Measurements from ENCODE around the gene ARFGAP2.
A peak's percentile ranks its signal among the peaks of the same experiment; 100 is the strongest.

ARFGAP2 gene

GRCh38 chr11:47166368-47166767 lies 10.3 kb downstream of the ARFGAP2 start:
- no peak for DNase-seq

GRCh38 chr11:47165253-47165840 lies 11.3 kb downstream of the ARFGAP2 start:
- DNase-seq = no peak

GRCh38 chr11:47164321-47164720 lies 12.4 kb downstream of the ARFGAP2 start:
- DNase-seq = no peak

GRCh38 chr11:47163898-47164297 lies 12.8 kb downstream of the ARFGAP2 start:
- no peak for DNase-seq

GRCh38 chr11:47163193-47163592 lies 13.5 kb downstream of the ARFGAP2 start:
- DNase-seq = no peak

- no peak for DNase-seq
These were observed 14.3 kb downstream of the ARFGAP2 start for GRCh38 chr11:47162426-47162825.

GRCh38 chr11:47161890-47162289 lies 14.8 kb downstream of the ARFGAP2 start:
- DNase-seq = no peak

- DNase-seq = peak; percentile 61
These were observed 15.4 kb downstream of the ARFGAP2 start for GRCh38 chr11:47161134-47161854.

GRCh38 chr11:47160753-47161133 lies 15.9 kb downstream of the ARFGAP2 start:
- DNase-seq = no peak

GRCh38 chr11:47158242-47158641 lies 18.4 kb downstream of the ARFGAP2 start:
- no peak for DNase-seq

GRCh38 chr11:47157805-47158204 lies 18.9 kb downstream of the ARFGAP2 start:
- no peak for DNase-seq

- no peak for DNase-seq
These were observed 19.7 kb downstream of the ARFGAP2 start for GRCh38 chr11:47156951-47157350.

GRCh38 chr11:47156333-47156732 lies 20.3 kb downstream of the ARFGAP2 start:
- DNase-seq = no peak

- no peak for DNase-seq
These were observed 20.8 kb downstream of the ARFGAP2 start for GRCh38 chr11:47155879-47156278.

GRCh38 chr11:47154616-47155570 lies 21.8 kb downstream of the ARFGAP2 start:
- no peak for DNase-seq

GRCh38 chr11:47152953-47153950 lies 23.4 kb downstream of the ARFGAP2 start:
- DNase-seq = peak; percentile 88

GRCh38 chr11:47152126-47152952 lies 24.3 kb downstream of the ARFGAP2 start:
- DNase-seq = no peak

GRCh38 chr11:47149782-47150181 lies 26.9 kb downstream of the ARFGAP2 start:
- DNase-seq = no peak

GRCh38 chr11:47148903-47149531 lies 27.7 kb downstream of the ARFGAP2 start:
- DNase-seq = peak; percentile 37

- no peak for DNase-seq
These were observed 28.4 kb downstream of the ARFGAP2 start for GRCh38 chr11:47148270-47148669.

- DNase-seq = no peak
These were observed 29.0 kb downstream of the ARFGAP2 start for GRCh38 chr11:47147681-47148080.
